Lower lobe of right lung (tissue), 2 donors: ENCODE results near the gene FAM89B. TPM values are rescaled to one million over a fixed set of nuclear protein-coding genes. Genes with fewer than 3 reads are reported as not detected.
A peak's percentile ranks its signal among the peaks of the same experiment; 100 is the strongest.

Experiments used
- ATAC-seq, 2 donors: fragments of 200-7000 bp; cut with Tn5 transposase; one replicate each; pipeline ENCODE4 v1.9.1; 2020 to 2022; ENCODE audit warnings: mild to moderate bottlenecking in 2 of 2, moderate library complexity in 2 of 2
- DNase-seq: peaks from one replicate; pipeline ENCODE4 v3.0.0-alpha.2; 2020
- H3K27ac ChIP-seq: fragments of 200-600 bp; one replicate; pipeline ENCODE4 v1.8.0; 2022
- H3K27me3 ChIP-seq: fragments of 200-600 bp; one replicate; pipeline ENCODE4 v1.8.0; 2022; ENCODE audit warnings: low read depth
- H3K36me3 ChIP-seq: fragments of 200-600 bp; one replicate; pipeline ENCODE4 v1.8.0; 2022; ENCODE audit warnings: mild to moderate bottlenecking
- H3K4me1 ChIP-seq: fragments of 200-600 bp; one replicate; pipeline ENCODE4 v1.8.0; 2022
- H3K4me3 ChIP-seq: fragments of 200-600 bp; one replicate; pipeline ENCODE4 v1.8.0; 2022; ENCODE audit warnings: mild to moderate bottlenecking
- H3K9me3 ChIP-seq: fragments of 200-600 bp; one replicate; pipeline ENCODE4 v1.8.0; 2022
- CTCF ChIP-seq: fragments of 200-600 bp; IDR thresholded peaks from one replicate; pipeline ENCODE4 v1.8.0; 2022; ENCODE audit warnings: antibody characterized with exemption, mild to moderate bottlenecking
- intact Hi-C: fragments of 100-400 bp; cut with DNase I; formaldehyde crosslinking; loops from one replicate; pipeline ENCODE4 v1.11.0; 2022
- total RNA-seq: library from RNA; stranded (reverse); fragmentation: NEBNext Ultra II Directional; extraction: Animal tissue kit (Norgen Biotek cat#: 25700); gene quantifications from one replicate; pipeline ENCODE4 v1.2.1, GENCODE V29; 2021
- donor health status: DM: no; HTN: yes; CAD: no; lungs with severe emphysema.

Gene FAM89B
- total RNA-seq, 1 donor from 2014 or later: 48.6 TPM

- Histone ChIP-seq H3K27ac (no peak overlapping the region), H3K4me1 (peaks cover 34% of the 10 kb centered on the region), H3K4me3 (no peak overlapping the region), H3K9me3 (no peaks in the 10 kb centered on the region), H3K27me3 (no peaks in the 10 kb centered on the region), H3K36me3 (peaks cover 64% of the 10 kb centered on the region)
- intact Hi-C loops: no loop called here
- TF ChIP-seq CTCF: no peak
- DNase-seq (no peak), ATAC-seq (no peak)
Observed at GRCh38 chr11:65584723-65585171, 12.4 kb downstream of the FAM89B start.

GRCh38 chr11:65585396-65586246 lies 13.3 kb downstream of the FAM89B start:
- DNase-seq: no peak

GRCh38 chr11:65586247-65586630 lies 13.9 kb downstream of the FAM89B start:
- DNase-seq (no peak), ATAC-seq (no peak)
- Histone ChIP-seq H3K9me3 (no peaks in the 10 kb centered on the region), H3K27me3 (no peaks in the 10 kb centered on the region), H3K27ac (no peak overlapping the region), H3K36me3 (peaks cover 64% of the 10 kb centered on the region), H3K4me3 (peak overlapping the region; percentile 19), H3K4me1 (peaks cover 34% of the 10 kb centered on the region)
- no peak for TF ChIP-seq CTCF
- intact Hi-C loops: no loop called here

More at GRCh38 chr11:65585396-65586246, 13.3 kb downstream of the FAM89B start:
- Histone ChIP-seq H3K36me3 (peaks cover 64% of the 10 kb centered on the region), H3K4me3 (no peak overlapping the region), H3K4me1 (peaks cover 34% of the 10 kb centered on the region), H3K9me3 (no peaks in the 10 kb centered on the region), H3K27ac (no peak overlapping the region), H3K27me3 (no peaks in the 10 kb centered on the region)
- intact Hi-C loops: no loop called here
- no peak for ATAC-seq
- no peak for TF ChIP-seq CTCF

- Histone ChIP-seq H3K9me3 (no peaks in the 10 kb centered on the region), H3K27ac (peak overlapping the region; percentile 41), H3K4me3 (peak overlapping the region; percentile 19), H3K36me3 (peaks cover 64% of the 10 kb centered on the region), H3K27me3 (no peaks in the 10 kb centered on the region), H3K4me1 (peaks cover 34% of the 10 kb centered on the region)
- no peak for TF ChIP-seq CTCF
- no peak for DNase-seq
- intact Hi-C loops: no loop called here
- no peak for ATAC-seq
Observed at GRCh38 chr11:65586676-65587075, 14.3 kb downstream of the FAM89B start.

- no peaks in the 10 kb centered on the region for H3K9me3 ChIP-seq
- peak; percentile 63 for TF ChIP-seq CTCF
- H3K4me3 ChIP-seq: peak overlapping the region; percentile 21
- intact Hi-C loops: no loop called here
- H3K27me3 ChIP-seq: no peaks in the 10 kb centered on the region
- peak overlapping the region; percentile 74 for H3K27ac ChIP-seq
- DNase-seq (peak; percentile 79), ATAC-seq (peak; percentile 70 to 74)
- H3K4me1 ChIP-seq: peaks cover 34% of the 10 kb centered on the region
- peaks cover 62% of the 10 kb centered on the region for H3K36me3 ChIP-seq
Observed at GRCh38 chr11:65588199-65589054, 16.1 kb downstream of the FAM89B start.
